HG03159 (cell line): ENCODE measurements around the gene ACTL10.
"Not testable (repeated sequence)": the region's sequence is repeated elsewhere in the genome, so short reads cannot be mapped to it uniquely, and the experiment has no call there.

ENCODE experiments used
- ATAC-seq: cut with Tn5 transposase; IDR thresholded peaks from one replicate; pipeline ENCODE4 v1.9.1; 2021; ENCODE audit warnings: mild to moderate bottlenecking, moderate library complexity; ENCODE audit not compliant: unreplicated experiment

The ACTL10 gene

GRCh38 chr20:33666293-33667244 is at the start of gene ACTL10:
Gene ACTL10 (plus strand): TSS chr20:33666943. CDS start chr20:33667498, 555 bp downstream.
- ATAC-seq: peak; percentile 62

- ATAC-seq: no peak
Measured at GRCh38 chr20:33621717-33622400, 44.9 kb upstream of the ACTL10 start.

GRCh38 chr20:33622705-33623365 is 43.9 kb upstream of the ACTL10 start:
- ATAC-seq: no peak

GRCh38 chr20:33624399-33624798 is 42.3 kb upstream of the ACTL10 start:
- ATAC-seq: no peak

- no peak for ATAC-seq
Measured at GRCh38 chr20:33626190-33626589, 40.6 kb upstream of the ACTL10 start.

- ATAC-seq: no peak
Measured at GRCh38 chr20:33627577-33628216, 39.0 kb upstream of the ACTL10 start.

- ATAC-seq: no peak
Measured at GRCh38 chr20:33629533-33629932, 37.2 kb upstream of the ACTL10 start.

GRCh38 chr20:33629979-33630378 is 36.8 kb upstream of the ACTL10 start:
- no peak for ATAC-seq

GRCh38 chr20:33630507-33630906 is 36.2 kb upstream of the ACTL10 start:
- no peak for ATAC-seq

GRCh38 chr20:33631910-33632309 is 34.8 kb upstream of the ACTL10 start:
- not testable (repeated sequence) for ATAC-seq

- ATAC-seq: no peak
Measured at GRCh38 chr20:33635341-33635740, 31.4 kb upstream of the ACTL10 start.

GRCh38 chr20:33636776-33637175 is 30.0 kb upstream of the ACTL10 start:
- ATAC-seq: no peak

GRCh38 chr20:33640287-33640686 is 26.5 kb upstream of the ACTL10 start:
- ATAC-seq: no peak

- no peak for ATAC-seq
Measured at GRCh38 chr20:33644313-33645071, 22.3 kb upstream of the ACTL10 start.

- no peak for ATAC-seq
Measured at GRCh38 chr20:33645072-33645358, 21.7 kb upstream of the ACTL10 start.

GRCh38 chr20:33645396-33645795 is 21.3 kb upstream of the ACTL10 start:
- ATAC-seq: no peak

GRCh38 chr20:33646191-33646590 is 20.6 kb upstream of the ACTL10 start:
- no peak for ATAC-seq

- not testable (repeated sequence) for ATAC-seq
Measured at GRCh38 chr20:33646959-33647602, 19.7 kb upstream of the ACTL10 start.

GRCh38 chr20:33647603-33648395 is 18.9 kb upstream of the ACTL10 start:
- no peak for ATAC-seq
